Heart right ventricle (tissue), 16 donors: Measurements from ENCODE around the gene EPO. TPM values are rescaled to one million over a fixed set of nuclear protein-coding genes. Genes with fewer than 3 reads are reported as not detected.

Experiments
- ATAC-seq, 8 donors: fragments of 200-7000 bp; cut with Tn5 transposase; one replicate each; pipeline ENCODE4 v1.9.1; 2020; ENCODE audit warnings: mild to moderate bottlenecking in 8 of 8, moderate library complexity in 8 of 8, moderate number of reproducible peaks in 1 of 8
- DNase-seq, 2 donors: peaks; one replicate each; pipeline ENCODE4 v3.0.0-alpha.2; 2020
- H3K27ac ChIP-seq, 10 donors: fragments of 200-600 bp; sonication (generic) in 2 of 10; one replicate each; pipeline versions ENCODE4 v1.5.0 to v1.8.0; 2020 to 2022; ENCODE audit warnings: mild to moderate bottlenecking in 3 of 10
- H3K27me3 ChIP-seq, 7 donors: fragments of 200-600 bp; one replicate each; pipeline ENCODE4 v1.8.0; 2021 to 2022; ENCODE audit warnings: mild to moderate bottlenecking in 2 of 7
- H3K36me3 ChIP-seq, 9 donors: fragments of 200-600 bp; sonication (generic) in 1 of 9; one replicate each; pipeline versions ENCODE4 v1.5.0 to v1.8.0; 2020 to 2022; ENCODE audit warnings: mild to moderate bottlenecking in 2 of 9
- H3K4me1 ChIP-seq, 9 donors: fragments of 200-600 bp; sonication (generic) in 1 of 9; one replicate each; pipeline versions ENCODE4 v1.5.0 to v1.8.0; 2020 to 2022; ENCODE audit warnings: mild to moderate bottlenecking in 4 of 9
- H3K4me3 ChIP-seq, 10 donors: fragments of 200-600 bp; sonication (generic) in 2 of 10; one replicate each; pipeline versions ENCODE4 v1.5.0 to v1.8.0; 2020 to 2022; ENCODE audit warnings: mild to moderate bottlenecking in 7 of 10, moderate library complexity in 2 of 10
- H3K9me3 ChIP-seq, 11 donors: fragments of 200-600 bp in 10 of 11; sonication (generic) in 2 of 11; one replicate each; pipeline versions ENCODE4 v1.5.0 to v1.8.0; 2013 to 2022; ENCODE audit warnings: mild to moderate bottlenecking in 2 of 11, control low read depth in 1 of 11, moderate library complexity in 1 of 11
- CTCF ChIP-seq, 9 donors: fragments of 200-600 bp; sonication (generic) in 2 of 9; IDR thresholded peaks; one replicate each; pipeline versions ENCODE4 v1.5.0 to v1.8.0; 2021 to 2022; ENCODE audit warnings: antibody characterized with exemption in 9 of 9, mild to moderate bottlenecking in 5 of 9, moderate library complexity in 1 of 9
- WGBS, 2 donors: extraction: QIAGEN DNeasy Blood & Tissue Kit; methylation state at CpG; one replicate each; pipeline ENCODE4 v1.1.7; 2013; ENCODE audit warnings: inconsistent platforms in 1 of 2; 5-methylcytosine and 5-hydroxymethylcytosine counted together
- intact Hi-C, 10 donors: fragments of 100-400 bp; cut with DNase I; formaldehyde crosslinking; loops; one replicate each; pipeline versions ENCODE4 v1.11.1 to v1.14.2; 2022
- polyA plus RNA-seq, 2 donors: library from polyadenylated mRNA; stranded (reverse); fragments of 200-250 nt; gene quantifications; one replicate each; pipeline ENCODE4 v1.2.3, GENCODE V29; 2013
- total RNA-seq, 10 donors: library from RNA; stranded (reverse); fragmentation: NEBNext Ultra II Directional in 3 of 10; extraction: Animal tissue kit (Norgen Biotek cat#: 25700) in 3 of 10; gene quantifications; one replicate each; pipeline versions ENCODE4 v1.2.1 to v1.2.4, GENCODE V29; 2021 to 2023
- donor health status: Arrhythmogenic right ventricular cardiomyopathy.
- donor health status: ischemic (EF 13 %, LVEDD 7.1; RV severe dilation, severe dysfunction).
- donor health status: healthy with polysubstance abuse.
- donor health status: DM: no; HTN: yes; CAD: no.
- donor health status: DM: no; HTN: no; CAD: no.
- donor health status: ischemic (EF 25% LVEDD 6.9; RV normal size, moderate dysfunction).
- donor health status: ischemic (EF 25% LVEDD 5.7; RV mildly dilated, moderate dysfunction).
- donor health status: healthy.
- donor health status: DM: yes; HTN: yes; CAD: no.
- donor health status: Ischemic cardiomyopathy.
- donor health status: ischemic (EF 35%, LVEDD 5.7; RV mildly dilated, moderate dysfunction).
- donor health status: nonischemic (EF 11% LVEDD 7.7; RV severe dilation, severe dysfunction).
- donor health status: DM: yes; HTN: yes; CAD: no.
- donor health status: PGD.
- donor health status: ischemic (EF 29% LVEDD 5.4; RV normal size, mild dysfunction).
- donor health status: nonischemic (EF 23%, LVEDD 6.1; RV moderate dilation, normal function).

EPO gene
- total and polyA plus RNA-seq, 12 donors = 0.23 TPM; not detected in 11

- DNase-seq (no peak), ATAC-seq (no peak)
- WGBS, 2 donors = 64 to 80% methylated on average over 10 of the region's 10 CpGs
- Histone ChIP-seq H3K4me3 (no peak overlapping the region), H3K9me3 (no peaks in the 10 kb centered on the region), H3K36me3 (no peaks in the 10 kb centered on the region), H3K27me3 (peaks cover 0 to 22% (median 8%) of the 10 kb centered on the region in 7 donors), H3K27ac (no peak overlapping the region), H3K4me1 (no peaks in the 10 kb centered on the region)
- TF ChIP-seq CTCF (IDR thresholded peaks at IDR 0.05) = no peak
- intact Hi-C loops = no loop called here
These were observed 44.6 kb downstream of the EPO start for GRCh38 chr7:100764841-100765240.

- no peak for TF ChIP-seq CTCF (IDR thresholded peaks at IDR 0.05)
- DNase-seq (no peak), ATAC-seq (no peak)
- WGBS, 2 donors = 72 to 81% methylated on average over 14 to 16 of the region's 16 CpGs
- H3K4me3 ChIP-seq = no peak overlapping the region
- no peak overlapping the region for H3K27ac ChIP-seq
- no peaks in the 10 kb centered on the region for H3K9me3 ChIP-seq
- intact Hi-C loops = no loop called here
- no peaks in the 10 kb centered on the region for H3K4me1 ChIP-seq
- H3K36me3 ChIP-seq = no peaks in the 10 kb centered on the region
- H3K27me3 ChIP-seq = peaks cover 0 to 18% (median 12%) of the 10 kb centered on the region in 7 donors
These were observed 45.0 kb downstream of the EPO start for GRCh38 chr7:100765250-100765649.

DNA sequence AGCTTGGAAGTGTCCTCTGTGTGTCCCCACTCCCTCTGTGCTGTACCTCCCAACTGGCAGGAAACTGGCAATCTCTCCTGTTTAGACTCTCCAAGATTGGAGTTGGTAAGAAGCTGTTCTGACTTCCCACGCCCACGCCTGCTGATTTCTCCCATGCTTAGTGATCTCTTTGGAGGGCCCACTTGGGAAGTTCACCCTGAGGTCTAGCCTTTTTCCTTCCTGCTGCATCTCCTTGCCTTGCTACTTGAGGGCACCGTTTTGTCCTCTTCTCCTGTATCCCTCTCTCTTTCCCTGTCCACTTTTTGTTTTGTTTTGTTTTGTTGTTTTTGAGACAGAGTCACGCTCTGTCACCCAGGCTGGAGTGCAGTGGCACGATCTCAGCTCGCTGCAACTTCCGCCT is 48.5 kb downstream of the EPO start:
- H3K4me3 ChIP-seq = no peak overlapping the region
- H3K27ac ChIP-seq = no peak overlapping the region
- H3K27me3 ChIP-seq = peaks cover 0 to 13% (median 3%) of the 10 kb centered on the region in 7 donors
- ATAC-seq = no peak
- H3K36me3 ChIP-seq = no peaks in the 10 kb centered on the region
- no peak for TF ChIP-seq CTCF (IDR thresholded peaks at IDR 0.05)
- 79 to 80% methylated on average over 7 of the region's 7 CpGs for WGBS, 2 donors
- H3K4me1 ChIP-seq = no peaks in the 10 kb centered on the region
- intact Hi-C loops = no loop called here
- no peaks in the 10 kb centered on the region for H3K9me3 ChIP-seq
- no peak for DNase-seq

Other genes starting within 250 kb of the EPO start
- 10 to 100 TPM; 36.0 to 72.3 (median 46.7) TPM for gene TSC22D4, start 241.3 kb upstream of the EPO start, total RNA-seq
- 10 to 100 TPM; 46.0 to 53.7 TPM for gene TSC22D4, start 241.3 kb upstream of the EPO start, polyA plus RNA-seq
- gene NYAP1, start 236.5 kb upstream of the EPO start, total RNA-seq = under 1 TPM; 0.10 to 0.86 (median 0.30) TPM
- under 1 TPM; 0.30 to 0.59 TPM for gene NYAP1, start 236.5 kb upstream of the EPO start, polyA plus RNA-seq
- gene AGFG2, start 181.3 kb upstream of the EPO start, total RNA-seq = 10 to 100 TPM; 20.7 to 35.8 (median 28.4) TPM
- gene AGFG2, start 181.3 kb upstream of the EPO start, polyA plus RNA-seq = 10 to 100 TPM in 1 of 2 donors, 1 to 10 TPM in 1; 9.9 to 24.0 TPM
- gene SAP25, start 146.6 kb upstream of the EPO start, total RNA-seq = under 1 TPM in 5 of 10 donors, not detected in 5; 0.36 to 0.87 (median 0.62) TPM
- gene SAP25, start 146.6 kb upstream of the EPO start, polyA plus RNA-seq = 1 to 10 TPM in 1 of 2 donors, under 1 TPM in 1; 0.88 to 2.3 TPM
- gene LRCH4, start 134.3 kb upstream of the EPO start, total RNA-seq = 10 to 100 TPM; 18.4 to 37.9 (median 23.6) TPM
- gene LRCH4, start 134.3 kb upstream of the EPO start, polyA plus RNA-seq = 10 to 100 TPM; 36.1 to 57.6 TPM
- gene FBXO24, start 134.1 kb upstream of the EPO start, total RNA-seq = under 1 TPM in 8 of 10 donors, not detected in 2; 0.15 to 0.66 (median 0.40) TPM
- under 1 TPM; 0.20 to 0.73 TPM for gene FBXO24, start 134.1 kb upstream of the EPO start, polyA plus RNA-seq
- 10 to 100 TPM; 13.1 to 59.6 (median 25.8) TPM for gene PCOLCE, start 118.1 kb upstream of the EPO start, total RNA-seq
- 10 to 100 TPM; 56.4 to 74.3 TPM for gene PCOLCE, start 118.1 kb upstream of the EPO start, polyA plus RNA-seq
- 10 to 100 TPM in 5 of 10 donors, 1 to 10 TPM in 5; 8.0 to 12.5 (median 9.9) TPM for gene MOSPD3, start 107.9 kb upstream of the EPO start, total RNA-seq
- gene MOSPD3, start 107.9 kb upstream of the EPO start, polyA plus RNA-seq = 10 to 100 TPM; 11.2 to 12.6 TPM
- under 1 TPM in 3 of 10 donors, not detected in 7; 0.20 to 0.57 (median 0.49) TPM for gene TFR2, start 78.9 kb upstream of the EPO start, total RNA-seq
- gene TFR2, start 78.9 kb upstream of the EPO start, polyA plus RNA-seq = under 1 TPM; 0.29 to 0.58 TPM
- not detected for gene ACTL6B, start 64.0 kb upstream of the EPO start, total RNA-seq
- not detected for gene ACTL6B, start 64.0 kb upstream of the EPO start, polyA plus RNA-seq
- 100 to 1,000 TPM in 7 of 10 donors, 10 to 100 TPM in 3; 91.6 to 150 (median 106) TPM for gene GNB2, start 46.7 kb upstream of the EPO start, total RNA-seq
- 100 to 1,000 TPM in 1 of 2 donors, 10 to 100 TPM in 1; 32.8 to 227 TPM for gene GNB2, start 46.7 kb upstream of the EPO start, polyA plus RNA-seq
- 10 to 100 TPM; 20.5 to 33.9 (median 24.2) TPM for gene GIGYF1, start 26.2 kb upstream of the EPO start, total RNA-seq
- gene GIGYF1, start 26.2 kb upstream of the EPO start, polyA plus RNA-seq = 10 to 100 TPM in 1 of 2 donors, 1 to 10 TPM in 1; 9.4 to 47.3 TPM
- gene POP7, start 14.3 kb upstream of the EPO start, total RNA-seq = 10 to 100 TPM; 23.2 to 34.9 (median 25.3) TPM
- 10 to 100 TPM; 35.5 to 71.5 TPM for gene POP7, start 14.3 kb upstream of the EPO start, polyA plus RNA-seq
- not detected for gene ZAN, start 13.1 kb downstream of the EPO start, total RNA-seq
- gene ZAN, start 13.1 kb downstream of the EPO start, polyA plus RNA-seq = not detected
- gene EPHB4, start 107.1 kb downstream of the EPO start, total RNA-seq = 10 to 100 TPM; 13.8 to 41.6 (median 21.0) TPM
- 10 to 100 TPM; 14.4 to 27.6 TPM for gene EPHB4, start 107.1 kb downstream of the EPO start, polyA plus RNA-seq
- gene SLC12A9, start 132.2 kb downstream of the EPO start, total RNA-seq = 10 to 100 TPM in 1 of 10 donors, 1 to 10 TPM in 9; 4.8 to 15.7 (median 6.9) TPM
- gene SLC12A9, start 132.2 kb downstream of the EPO start, polyA plus RNA-seq = 10 to 100 TPM; 10.2 to 14.0 TPM
- gene TRIP6, start 146.9 kb downstream of the EPO start, total RNA-seq = 10 to 100 TPM; 13.0 to 23.7 (median 17.7) TPM
- 10 to 100 TPM; 15.4 to 26.3 TPM for gene TRIP6, start 146.9 kb downstream of the EPO start, polyA plus RNA-seq
- gene SRRT, start 154.6 kb downstream of the EPO start, total RNA-seq = 10 to 100 TPM; 38.4 to 69.5 (median 49.6) TPM
- 10 to 100 TPM; 47.6 to 67.6 TPM for gene SRRT, start 154.6 kb downstream of the EPO start, polyA plus RNA-seq
- 1 to 10 TPM in 9 of 10 donors, under 1 TPM in 1; 0.99 to 3.3 (median 1.7) TPM for gene UFSP1, start 169.2 kb downstream of the EPO start, total RNA-seq
- 1 to 10 TPM; 3.1 to 3.4 TPM for gene UFSP1, start 169.2 kb downstream of the EPO start, polyA plus RNA-seq
- gene ACHE, start 175.4 kb downstream of the EPO start, total RNA-seq = 1 to 10 TPM in 2 of 10 donors, under 1 TPM in 8; 0.27 to 1.1 (median 0.71) TPM
- gene ACHE, start 175.4 kb downstream of the EPO start, polyA plus RNA-seq = under 1 TPM; 0.80 to 0.94 TPM
- 1 to 10 TPM in 2 of 10 donors, under 1 TPM in 8; 0.23 to 1.1 (median 0.75) TPM for gene MUC3A, start 229.1 kb downstream of the EPO start, total RNA-seq
- 1 to 10 TPM in 1 of 2 donors, under 1 TPM in 1; 0.36 to 3.5 TPM for gene MUC3A, start 229.1 kb downstream of the EPO start, polyA plus RNA-seq
- not detected for gene MUC12, start 249.1 kb downstream of the EPO start, total RNA-seq
- under 1 TPM in 1 of 2 donors, not detected in 1; 0.49 TPM for gene MUC12, start 249.1 kb downstream of the EPO start, polyA plus RNA-seq